ENCODE results near the gene ABHD11.

ABHD11 gene

DNA sequence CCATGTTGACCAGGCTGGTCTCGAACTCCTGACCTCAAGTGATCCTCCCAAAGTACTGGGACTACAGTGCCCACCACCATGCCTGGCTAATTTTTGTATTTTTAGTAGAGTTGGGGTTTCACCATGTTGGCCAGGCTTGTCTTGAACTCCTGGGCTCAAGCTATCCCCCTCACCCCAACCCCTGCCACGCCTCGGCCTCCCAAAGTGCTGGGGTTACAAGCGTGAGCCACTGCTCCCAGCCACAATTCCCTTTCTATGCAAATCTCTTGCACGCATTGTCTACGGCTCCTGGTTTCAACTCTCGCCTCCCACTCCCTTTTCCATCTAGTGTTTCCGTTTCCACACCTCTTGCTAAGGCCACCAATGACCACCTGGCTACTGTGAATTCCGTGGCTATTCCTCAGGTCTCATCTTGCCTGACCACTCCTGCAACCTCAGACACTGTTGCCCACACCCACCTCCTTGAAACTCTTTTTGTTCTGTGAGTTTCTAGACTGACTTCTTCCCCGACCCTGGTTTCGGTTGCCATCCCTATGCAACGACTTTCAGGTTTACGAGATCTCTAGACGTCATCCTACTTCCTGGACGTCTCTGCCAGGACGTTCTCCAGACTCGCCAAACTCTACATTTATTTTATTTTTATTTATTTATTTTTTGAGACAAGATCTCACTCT is 28.1 kb upstream of the ABHD11 start:
- H3K27ac ChIP-seq (ENCODE audit: low read length), result no peak overlapping the region
- H3K9ac ChIP-seq (ENCODE audit: low read length), result no peak overlapping the region
- H3K27me3 ChIP-seq (ENCODE audit: low read depth, low read length), result no peaks in the 10 kb centered on the region
- TF ChIP-seq EZH2phosphoT487 (IDR thresholded peaks at IDR 0.05; ENCODE audit: low read depth), result no peak
- no peak for TF ChIP-seq CTCF (IDR thresholded peaks at IDR 0.05; ENCODE audit: low read depth, low read length)
- H3K79me2 ChIP-seq (ENCODE audit: low read length), result no peaks in the 10 kb centered on the region
- H3K9me3 ChIP-seq (ENCODE audit: insufficient read depth, low read length), result no peaks in the 10 kb centered on the region
- H3K4me3 ChIP-seq (ENCODE audit: low read length), result no peak overlapping the region
- no peak overlapping the region for H2AFZ ChIP-seq (ENCODE audit: low read depth, low read length)
- H3K4me2 ChIP-seq (ENCODE audit: low read length), result no peak overlapping the region
- H3K4me1 ChIP-seq (ENCODE audit: low read length), result no peaks in the 10 kb centered on the region
- no peaks in the 10 kb centered on the region for H4K20me1 ChIP-seq (ENCODE audit: insufficient read depth, low read length)
- H3K36me3 ChIP-seq (replicated peaks; ENCODE audit: low read depth, low read length), result no peaks in the 10 kb centered on the region

GRCh38 chr7:73762659-73762999 is 24.0 kb upstream of the ABHD11 start:
- Histone ChIP-seq H2AFZ (ENCODE audit: low read depth, low read length) (no peak overlapping the region), H3K36me3 (replicated peaks; ENCODE audit: low read depth, low read length) (no peaks in the 10 kb centered on the region), H3K4me3 (ENCODE audit: low read length) (no peak overlapping the region), H3K27ac (ENCODE audit: low read length) (no peak overlapping the region), H3K9ac (ENCODE audit: low read length) (no peak overlapping the region), H3K27me3 (ENCODE audit: low read depth, low read length) (no peaks in the 10 kb centered on the region), H4K20me1 (ENCODE audit: insufficient read depth, low read length) (no peaks in the 10 kb centered on the region), H3K9me3 (ENCODE audit: insufficient read depth, low read length) (no peaks in the 10 kb centered on the region), H3K79me2 (ENCODE audit: low read length) (no peaks in the 10 kb centered on the region), H3K4me1 (ENCODE audit: low read length) (no peaks in the 10 kb centered on the region), H3K4me2 (ENCODE audit: low read length) (no peak overlapping the region)
- TF ChIP-seq EZH2phosphoT487 (IDR thresholded peaks at IDR 0.05; ENCODE audit: low read depth), result no peak

DNA sequence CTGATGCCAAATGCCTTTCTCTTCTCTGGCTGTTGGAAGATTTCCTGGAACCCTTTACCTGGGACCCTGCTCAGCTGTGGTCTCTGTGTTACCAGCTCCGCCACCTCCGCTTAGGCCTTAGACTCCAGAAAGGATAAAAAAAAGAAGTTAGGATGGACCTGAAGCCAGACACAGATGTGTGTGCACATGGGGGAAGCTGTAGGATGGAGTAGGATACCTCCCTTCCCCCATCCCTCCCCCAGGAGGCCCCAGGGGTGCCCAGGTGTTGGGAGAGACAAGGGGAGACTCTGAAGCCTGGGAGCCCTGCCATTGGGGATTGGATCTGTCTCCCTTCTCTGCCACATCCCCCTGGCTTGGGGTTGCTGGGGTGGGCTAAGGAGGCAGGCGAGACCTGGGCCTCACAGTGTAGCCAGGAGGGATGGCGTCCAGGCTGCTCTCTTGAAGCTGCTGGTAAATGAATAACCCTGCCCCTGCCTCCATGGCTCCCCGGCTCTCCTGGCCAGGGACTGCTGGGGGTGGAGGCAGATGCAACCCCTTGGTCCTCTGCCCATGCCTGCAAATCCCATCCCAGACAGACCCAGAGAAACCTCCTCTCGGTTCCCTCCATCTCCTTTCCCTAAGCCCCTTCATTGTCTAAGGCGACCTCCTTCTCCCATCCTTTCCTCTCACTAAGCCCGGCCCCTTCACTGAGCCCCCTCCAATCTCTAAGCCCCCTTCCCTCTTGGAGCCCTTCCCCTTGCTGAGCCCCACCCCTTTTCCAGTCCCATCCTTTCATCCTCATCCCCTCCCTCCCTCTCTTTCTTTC is 23.5 kb upstream of the ABHD11 start:
- H3K27me3 ChIP-seq (ENCODE audit: low read depth, low read length), result no peaks in the 10 kb centered on the region
- no peak overlapping the region for H3K4me3 ChIP-seq (ENCODE audit: low read length)
- no peaks in the 10 kb centered on the region for H3K4me1 ChIP-seq (ENCODE audit: low read length)
- H3K4me2 ChIP-seq (ENCODE audit: low read length), result no peak overlapping the region
- H3K9me3 ChIP-seq (ENCODE audit: insufficient read depth, low read length), result no peaks in the 10 kb centered on the region
- TF ChIP-seq EZH2phosphoT487 (IDR thresholded peaks at IDR 0.05; ENCODE audit: low read depth), result no peak
- TF ChIP-seq CTCF (IDR thresholded peaks at IDR 0.05; ENCODE audit: low read depth, low read length), result no peak
- H2AFZ ChIP-seq (ENCODE audit: low read depth, low read length), result no peak overlapping the region
- H3K36me3 ChIP-seq (replicated peaks; ENCODE audit: low read depth, low read length), result no peaks in the 10 kb centered on the region
- H3K9ac ChIP-seq (ENCODE audit: low read length), result no peak overlapping the region
- H3K27ac ChIP-seq (ENCODE audit: low read length), result no peak overlapping the region
- no peaks in the 10 kb centered on the region for H4K20me1 ChIP-seq (ENCODE audit: insufficient read depth, low read length)
- H3K79me2 ChIP-seq (ENCODE audit: low read length), result no peaks in the 10 kb centered on the region

DNA sequence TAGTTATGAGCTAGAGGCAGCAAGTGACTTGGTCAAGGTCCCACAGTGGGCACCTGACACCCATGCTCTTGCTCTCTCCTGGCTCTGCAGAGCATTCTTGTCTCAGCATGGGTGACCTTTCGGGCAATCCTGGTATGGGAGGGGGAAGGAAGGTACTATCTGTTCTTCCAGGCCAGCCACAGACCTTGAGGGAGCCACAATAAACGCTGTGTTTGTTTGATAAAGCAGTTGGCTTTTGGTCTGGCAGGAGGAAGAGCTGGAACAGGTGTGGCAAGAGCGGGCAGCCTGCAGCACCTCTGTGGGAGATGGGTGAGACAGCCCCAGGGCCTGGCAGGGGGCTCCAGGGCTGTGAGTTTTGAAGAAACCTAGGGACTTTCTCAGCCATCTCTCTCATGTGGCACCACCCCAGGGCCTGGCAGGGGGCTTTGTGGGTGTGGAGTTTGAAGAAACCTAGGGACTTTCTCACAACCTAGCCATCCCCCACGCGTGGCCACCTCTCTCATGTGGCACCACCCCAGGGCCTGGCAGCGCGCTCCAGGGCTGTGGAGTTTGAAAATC is 20.1 kb upstream of the ABHD11 start:
- no peaks in the 10 kb centered on the region for H3K4me1 ChIP-seq (ENCODE audit: low read length)
- H2AFZ ChIP-seq (ENCODE audit: low read depth, low read length), result no peak overlapping the region
- no peak overlapping the region for H3K4me3 ChIP-seq (ENCODE audit: low read length)
- no peak overlapping the region for H3K9ac ChIP-seq (ENCODE audit: low read length)
- H3K79me2 ChIP-seq (ENCODE audit: low read length), result no peaks in the 10 kb centered on the region
- H3K36me3 ChIP-seq (replicated peaks; ENCODE audit: low read depth, low read length), result no peaks in the 10 kb centered on the region
- H3K27ac ChIP-seq (ENCODE audit: low read length), result no peak overlapping the region
- TF ChIP-seq CTCF (IDR thresholded peaks at IDR 0.05; ENCODE audit: low read depth, low read length) (no peak), EZH2phosphoT487 (IDR thresholded peaks at IDR 0.05; ENCODE audit: low read depth) (no peak)
- H3K4me2 ChIP-seq (ENCODE audit: low read length), result no peak overlapping the region
- no peaks in the 10 kb centered on the region for H4K20me1 ChIP-seq (ENCODE audit: insufficient read depth, low read length)
- H3K9me3 ChIP-seq (ENCODE audit: insufficient read depth, low read length), result no peaks in the 10 kb centered on the region
- H3K27me3 ChIP-seq (ENCODE audit: low read depth, low read length), result no peaks in the 10 kb centered on the region
